Nephron (organoid): ENCODE data around the gene PLXNB1.
"Not testable (repeated sequence)": the region's sequence is repeated elsewhere in the genome, so short reads cannot be mapped to it uniquely, and the experiment has no call there.

Source experiments
- H3K27ac Mint-ChIP-seq, 3 experiments: 2 replicates each; pipeline ENCODE4 v1.8.0; 2020; ENCODE audit warnings: mixed read lengths in 3 of 3, mild to moderate bottlenecking in 2 of 3, moderate library complexity in 1 of 3
- H3K27me3 Mint-ChIP-seq: 2 replicates; pipeline ENCODE4 v1.8.0; 2021; ENCODE audit warnings: low read depth, mild to moderate bottlenecking, moderate library complexity, mixed read lengths
- H3K36me3 Mint-ChIP-seq: 2 replicates; pipeline ENCODE4 v1.8.0; 2020; ENCODE audit warnings: low read depth, mixed read lengths
- H3K4me1 Mint-ChIP-seq: 2 replicates; pipeline ENCODE4 v1.8.0; 2020; ENCODE audit warnings: mixed read lengths
- H3K4me3 Mint-ChIP-seq, 3 experiments: 2 replicates each; pipeline ENCODE4 v1.8.0; 2020; ENCODE audit warnings: mild to moderate bottlenecking in 3 of 3, mixed read lengths in 3 of 3, moderate library complexity in 2 of 3
- H3K9me3 Mint-ChIP-seq: 2 replicates; pipeline ENCODE4 v1.8.0; 2020; ENCODE audit warnings: mixed read lengths
- CTCF ChIP-seq, 3 experiments: fragments of 200-600 bp; sonication (generic); IDR thresholded peaks; one replicate each; pipeline ENCODE4 v1.5.0; 2021; ENCODE audit warnings: antibody characterized with exemption in 3 of 3; ENCODE audit not compliant: unreplicated experiment in 3 of 3

Gene PLXNB1

DNA sequence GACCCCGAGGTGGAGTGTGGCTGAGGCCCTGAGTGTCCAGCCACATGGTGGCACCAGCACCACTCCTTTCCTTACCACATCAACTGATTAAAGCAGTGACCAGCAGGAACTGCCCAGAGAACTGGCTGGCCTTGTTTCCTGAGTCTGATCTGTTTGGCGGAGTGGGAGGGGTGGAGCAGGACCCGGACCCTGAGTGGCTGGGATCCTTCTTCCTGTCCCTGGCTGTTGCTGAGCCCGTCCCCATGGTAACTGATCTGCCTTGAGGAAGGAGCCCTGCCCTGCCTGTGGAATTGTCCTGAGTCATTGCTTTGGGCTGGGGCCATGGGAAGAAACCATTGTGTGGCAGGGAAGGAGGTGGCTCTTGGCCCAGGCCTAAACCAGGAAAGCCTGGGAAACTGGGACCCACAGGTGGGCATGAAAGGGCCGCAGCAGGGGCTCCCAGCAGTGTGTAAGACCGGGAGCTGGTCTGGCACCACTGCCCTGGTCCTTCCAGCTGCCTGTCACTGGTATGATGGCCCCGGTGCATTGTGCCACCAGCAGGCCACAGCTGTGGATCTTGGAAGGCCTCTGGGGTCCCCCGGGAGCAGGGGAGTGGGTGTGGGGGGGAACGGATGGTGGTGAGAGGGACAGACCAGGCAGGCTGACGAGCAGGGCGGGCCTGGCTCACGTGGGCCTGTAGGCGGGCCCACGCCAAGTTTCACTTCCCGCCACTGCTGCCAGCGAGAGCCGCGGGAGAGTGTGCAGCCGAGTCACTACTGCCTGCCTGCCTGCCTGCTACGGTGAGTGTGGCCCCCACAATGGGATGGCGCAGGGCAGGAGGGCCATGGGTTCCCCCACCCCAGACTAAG lies 35.9 kb upstream of the PLXNB1 start:
- H3K4me1 Mint-ChIP-seq, result peaks cover 21% of the 10 kb centered on the region
- peak overlapping the region; percentile 96 to 98 (median 96) for H3K27ac Mint-ChIP-seq
- TF ChIP-seq CTCF (IDR thresholded peaks at IDR 0.05; ENCODE audit: unreplicated experiment in 3 of 3), result peak; percentile 63 to 75 (median 66)
- H3K27me3 Mint-ChIP-seq, result no peaks in the 10 kb centered on the region
- peak overlapping the region; percentile 51 to 82 (median 60) for H3K4me3 Mint-ChIP-seq
- no peaks in the 10 kb centered on the region for H3K9me3 Mint-ChIP-seq
- peaks cover 9% of the 10 kb centered on the region for H3K36me3 Mint-ChIP-seq

DNA sequence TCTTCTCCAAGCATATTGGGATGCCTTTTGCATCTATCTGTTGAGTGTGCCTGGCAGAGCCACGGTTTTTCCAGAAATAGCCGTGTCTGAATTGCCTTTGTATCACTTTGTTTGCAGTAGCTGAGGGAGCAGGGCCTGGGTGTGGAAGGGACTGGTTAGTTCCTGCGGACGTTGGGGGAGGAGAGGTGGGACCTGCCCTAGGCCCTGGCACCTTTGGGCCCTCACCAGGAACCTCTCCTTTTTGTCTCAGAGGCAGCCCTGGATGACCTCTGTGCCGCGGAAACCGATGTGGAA lies 35.3 kb upstream of the PLXNB1 start:
- peak overlapping the region; percentile 96 to 98 (median 96) for H3K27ac Mint-ChIP-seq
- no peak overlapping the region for H3K4me3 Mint-ChIP-seq
- no peak for TF ChIP-seq CTCF (IDR thresholded peaks at IDR 0.05; ENCODE audit: unreplicated experiment in 3 of 3)
- H3K27me3 Mint-ChIP-seq, result no peaks in the 10 kb centered on the region
- H3K4me1 Mint-ChIP-seq, result peaks cover 20% of the 10 kb centered on the region
- no peaks in the 10 kb centered on the region for H3K9me3 Mint-ChIP-seq
- H3K36me3 Mint-ChIP-seq, result peaks cover 12% of the 10 kb centered on the region

GRCh38 chr3:48464713-48465221 lies 34.9 kb upstream of the PLXNB1 start:
- peak overlapping the region in 1 of 3 experiments; percentile 96 for H3K27ac Mint-ChIP-seq
- H3K4me3 Mint-ChIP-seq, result no peak overlapping the region
- peaks cover 12% of the 10 kb centered on the region for H3K36me3 Mint-ChIP-seq
- TF ChIP-seq CTCF (IDR thresholded peaks at IDR 0.05; ENCODE audit: unreplicated experiment in 3 of 3), result no peak
- no peaks in the 10 kb centered on the region for H3K9me3 Mint-ChIP-seq
- H3K4me1 Mint-ChIP-seq, result peaks cover 16% of the 10 kb centered on the region
- H3K27me3 Mint-ChIP-seq, result no peaks in the 10 kb centered on the region

DNA sequence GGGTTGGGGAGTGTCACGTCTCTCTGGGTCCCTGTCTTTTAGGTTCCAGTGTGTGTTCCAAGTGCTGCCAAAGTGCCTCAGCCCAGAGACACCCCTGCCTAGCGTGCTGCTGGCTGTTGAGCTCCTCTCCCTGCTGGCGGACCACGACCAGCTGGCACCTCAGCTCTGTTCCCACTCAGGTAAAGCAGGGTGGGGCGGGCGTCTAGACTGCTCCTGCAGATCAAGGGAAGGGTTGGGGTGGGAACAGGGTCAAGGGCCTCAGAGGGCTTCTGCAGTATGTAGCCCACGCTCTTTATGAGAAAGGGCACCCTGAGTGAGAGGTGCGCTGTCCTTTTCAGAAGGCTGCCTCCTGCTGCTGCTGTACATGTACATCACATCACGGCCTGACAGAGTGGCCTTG lies 33.8 kb upstream of the PLXNB1 start:
- no peak overlapping the region for H3K4me3 Mint-ChIP-seq
- H3K27ac Mint-ChIP-seq, result no peak overlapping the region
- H3K4me1 Mint-ChIP-seq, result peaks cover 12% of the 10 kb centered on the region
- no peak for TF ChIP-seq CTCF (IDR thresholded peaks at IDR 0.05; ENCODE audit: unreplicated experiment in 3 of 3)
- H3K27me3 Mint-ChIP-seq, result no peaks in the 10 kb centered on the region
- H3K9me3 Mint-ChIP-seq, result no peaks in the 10 kb centered on the region
- H3K36me3 Mint-ChIP-seq, result peaks cover 15% of the 10 kb centered on the region

GRCh38 chr3:48461767-48462166 lies 31.9 kb upstream of the PLXNB1 start:
- not testable (repeated sequence) for H3K27ac Mint-ChIP-seq, H3K9me3 Mint-ChIP-seq, H3K4me3 Mint-ChIP-seq, H3K4me1 Mint-ChIP-seq, H3K27me3 Mint-ChIP-seq
- H3K36me3 Mint-ChIP-seq, result peaks cover 18% of the 10 kb centered on the region

GRCh38 chr3:48460517-48460902 lies 30.6 kb upstream of the PLXNB1 start:
- Mint-ChIP-seq H3K9me3 (no peaks in the 10 kb centered on the region), H3K4me1 (peaks cover 2% of the 10 kb centered on the region), H3K4me3 (no peak overlapping the region), H3K27ac (no peak overlapping the region), H3K27me3 (no peaks in the 10 kb centered on the region), H3K36me3 (peaks cover 18% of the 10 kb centered on the region)
- no peak for TF ChIP-seq CTCF (IDR thresholded peaks at IDR 0.05; ENCODE audit: unreplicated experiment in 3 of 3)
